ENCODE measurements around the gene GINS2.

Gene GINS2

DNA sequence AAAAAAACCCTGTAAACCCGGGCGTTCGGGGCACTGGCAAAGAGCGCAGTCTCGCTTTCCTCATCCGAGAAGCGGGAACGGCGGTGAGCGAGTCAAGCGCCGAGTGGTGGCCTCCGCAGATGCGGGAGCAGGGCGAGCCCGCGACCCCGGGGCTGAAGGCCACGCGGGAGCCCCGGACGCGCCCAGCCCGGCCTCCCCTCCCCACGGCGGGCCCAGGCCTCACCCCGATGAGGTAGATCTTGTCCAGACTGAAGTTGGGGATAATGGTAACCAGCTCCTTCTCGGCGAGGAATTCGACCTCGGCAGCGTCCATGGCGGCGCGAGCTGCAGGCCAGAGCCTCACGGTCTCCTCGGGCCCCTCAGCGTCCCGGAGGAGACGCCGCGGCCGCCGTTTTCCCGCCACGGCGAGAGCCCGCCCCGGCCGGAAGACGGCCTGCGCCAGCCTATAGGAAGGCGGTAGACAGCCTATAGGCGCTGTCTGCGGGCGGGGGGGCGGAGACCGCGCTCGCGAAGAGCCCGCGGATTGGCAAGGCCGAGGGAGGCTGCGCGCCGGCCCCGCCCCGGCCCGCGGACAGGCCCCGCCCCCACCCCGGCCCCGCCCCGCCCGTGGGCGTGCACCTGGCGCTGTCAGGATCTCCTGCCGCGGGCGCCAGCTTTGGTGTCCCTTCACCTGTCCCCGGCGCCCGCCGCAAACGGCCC lies at the start of gene GINS2:
Gene GINS2, minus strand, starts transcription at position 369 of the 699 bp plus-strand sequence. Its CDS starts 56 bp downstream, at position 313.
- H3K9me3 Mint-ChIP-seq, result no peaks in the 10 kb centered on the region
- peak within 1 kb of the TSS; percentile 90 for H3K4me3 Mint-ChIP-seq
- peak within 1 kb of the TSS; percentile 89 for H3K27ac Mint-ChIP-seq
- peak; percentile 94 for DNase-seq
- peaks cover 45% of the 10 kb centered on the region for H3K36me3 Mint-ChIP-seq (ENCODE audit: low read depth)
- H3K27me3 Mint-ChIP-seq, result peaks cover 3% of the 10 kb centered on the region
- peaks cover 17% of the 10 kb centered on the region for H3K4me1 Mint-ChIP-seq (ENCODE audit: low read depth)

DNA sequence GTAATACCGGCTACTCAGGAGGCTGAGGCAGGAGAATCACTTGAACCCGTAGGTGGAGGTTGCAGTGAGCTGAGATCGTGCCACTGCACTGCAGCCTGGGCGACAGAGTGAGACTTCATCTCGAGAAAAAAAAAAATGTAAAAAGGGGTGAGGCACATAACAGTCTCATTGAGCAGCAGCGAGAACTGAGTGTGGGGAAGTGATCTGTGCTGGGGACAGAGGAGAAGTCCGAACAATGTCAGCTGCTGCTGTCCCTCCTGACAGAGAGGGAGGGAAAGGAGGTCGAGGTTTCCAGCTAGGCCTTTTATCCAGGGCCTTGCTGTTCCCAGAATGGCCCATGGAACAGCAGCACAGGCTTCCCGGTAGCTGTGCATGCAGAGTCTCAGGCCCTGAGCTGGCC lies 48.2 kb upstream of the GINS2 start:
- H3K27me3 Mint-ChIP-seq, result no peaks in the 10 kb centered on the region
- peaks cover 26% of the 10 kb centered on the region for H3K4me1 Mint-ChIP-seq (ENCODE audit: low read depth)
- no peak for DNase-seq
- H3K4me3 Mint-ChIP-seq, result no peak overlapping the region
- H3K36me3 Mint-ChIP-seq (ENCODE audit: low read depth), result no peaks in the 10 kb centered on the region
- H3K27ac Mint-ChIP-seq, result no peak overlapping the region
- H3K9me3 Mint-ChIP-seq, result no peaks in the 10 kb centered on the region

DNA sequence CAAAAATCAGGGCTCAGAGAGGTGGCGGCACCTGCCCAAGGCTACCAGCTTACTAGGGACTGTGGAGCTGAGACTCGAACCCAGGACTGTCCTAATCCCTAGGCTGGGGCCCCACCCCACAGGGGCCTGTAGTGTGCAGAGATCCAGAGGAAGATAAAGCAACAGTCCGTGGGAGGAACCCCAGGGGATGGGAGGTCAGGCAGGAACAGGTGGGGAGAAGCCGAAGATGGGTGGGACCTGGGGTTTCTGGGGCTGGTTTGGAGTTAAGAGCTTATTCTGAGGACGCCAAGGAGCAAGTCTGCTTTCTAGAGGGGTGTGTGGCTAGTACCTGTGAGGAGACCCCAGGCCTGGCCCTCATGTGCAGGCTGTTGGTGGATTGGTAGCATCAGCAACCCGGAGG lies 47.2 kb upstream of the GINS2 start:
- Mint-ChIP-seq H3K9me3 (no peaks in the 10 kb centered on the region), H3K27ac (no peak overlapping the region), H3K4me3 (no peak overlapping the region), H3K36me3 (ENCODE audit: low read depth) (no peaks in the 10 kb centered on the region), H3K4me1 (ENCODE audit: low read depth) (peaks cover 26% of the 10 kb centered on the region), H3K27me3 (no peaks in the 10 kb centered on the region)
- no peak for DNase-seq

DNA sequence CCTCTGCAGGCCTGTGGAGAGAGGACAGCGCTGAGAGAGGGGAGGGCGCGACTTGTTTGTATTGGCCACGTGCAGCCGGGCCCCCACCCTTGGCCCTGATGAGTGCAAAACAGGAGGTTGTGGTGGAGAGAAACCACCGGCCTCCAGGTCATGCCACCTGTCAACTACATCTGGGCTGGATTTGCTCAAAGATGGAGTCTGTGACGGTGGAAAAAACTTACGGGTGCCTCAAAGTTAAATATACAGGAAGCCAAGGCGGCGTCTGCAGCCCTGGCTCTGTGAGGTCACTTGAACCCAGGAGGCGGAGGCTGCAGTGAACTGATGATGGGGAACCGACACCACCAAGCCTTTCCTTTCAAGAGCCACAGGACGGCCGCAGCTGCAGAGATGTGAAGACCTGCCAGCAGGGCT lies 46.5 kb upstream of the GINS2 start:
- DNase-seq, result peak; percentile 48
- Mint-ChIP-seq H3K36me3 (ENCODE audit: low read depth) (no peaks in the 10 kb centered on the region), H3K27ac (peak overlapping the region; percentile 64), H3K4me3 (peak overlapping the region; percentile 23), H3K4me1 (ENCODE audit: low read depth) (peaks cover 26% of the 10 kb centered on the region), H3K9me3 (no peaks in the 10 kb centered on the region), H3K27me3 (no peaks in the 10 kb centered on the region)

DNA sequence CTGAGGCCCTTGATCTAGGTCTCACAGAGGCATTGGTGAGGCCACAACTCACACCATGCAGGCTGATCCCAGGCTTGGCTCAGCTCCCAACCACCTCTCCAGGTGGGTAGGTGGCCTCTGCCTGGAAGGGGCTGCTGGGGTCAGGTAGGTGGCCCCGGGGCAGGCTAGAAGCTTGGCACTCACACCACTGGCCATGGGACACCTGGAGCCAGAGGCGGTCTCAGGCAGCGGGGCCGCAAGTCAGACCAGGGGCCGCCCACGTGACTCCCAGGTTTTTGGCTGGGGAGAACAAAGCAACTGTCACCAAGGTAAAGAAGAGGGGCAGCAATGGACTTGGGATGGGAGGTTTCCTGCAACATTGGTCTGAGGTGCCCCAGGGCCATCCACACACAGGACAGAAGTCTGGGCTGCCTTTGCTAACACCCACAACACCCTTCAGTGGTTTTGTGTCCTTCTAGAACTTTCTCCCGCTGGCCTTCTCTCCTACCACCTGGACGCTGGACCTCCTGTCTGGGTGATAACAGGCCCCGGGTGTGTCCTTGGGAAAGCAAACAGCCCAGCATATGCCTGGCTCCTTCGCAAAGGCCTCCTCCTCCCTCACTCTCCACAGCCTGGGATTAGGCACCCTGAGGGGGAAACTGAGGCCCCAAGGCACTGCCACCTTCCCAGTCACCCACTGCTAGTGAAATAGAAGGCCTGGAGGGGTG lies 45.7 kb upstream of the GINS2 start:
- Mint-ChIP-seq H3K9me3 (no peaks in the 10 kb centered on the region), H3K36me3 (ENCODE audit: low read depth) (no peaks in the 10 kb centered on the region), H3K27me3 (no peaks in the 10 kb centered on the region), H3K27ac (no peak overlapping the region), H3K4me1 (ENCODE audit: low read depth) (peaks cover 26% of the 10 kb centered on the region), H3K4me3 (no peak overlapping the region)
- no peak for DNase-seq

DNA sequence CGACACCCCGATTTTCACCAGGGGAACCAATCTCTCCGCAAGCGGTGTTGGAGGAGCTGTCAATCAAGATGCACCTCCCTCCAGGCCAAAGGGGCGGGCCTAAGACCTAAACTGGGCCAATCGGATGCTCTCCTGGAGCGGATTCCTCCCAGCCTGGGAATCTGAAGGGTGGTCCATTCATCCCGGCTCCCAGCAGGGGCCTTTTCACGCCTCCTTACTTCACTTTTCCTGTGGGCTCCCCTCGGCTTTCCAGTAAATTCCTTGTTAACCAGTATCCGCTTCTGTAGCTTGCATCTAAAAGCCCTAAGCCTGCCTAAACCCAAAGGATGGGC lies 45.1 kb upstream of the GINS2 start:
- no peaks in the 10 kb centered on the region for H3K27me3 Mint-ChIP-seq
- DNase-seq, result no peak
- no peak overlapping the region for H3K27ac Mint-ChIP-seq

GRCh38 chr16:85733155-85733838 lies 44.5 kb upstream of the GINS2 start:
- DNase-seq, result no peak
- H3K9me3 Mint-ChIP-seq, result no peaks in the 10 kb centered on the region
- peaks cover 26% of the 10 kb centered on the region for H3K4me1 Mint-ChIP-seq (ENCODE audit: low read depth)
- no peak overlapping the region for H3K4me3 Mint-ChIP-seq
- no peaks in the 10 kb centered on the region for H3K36me3 Mint-ChIP-seq (ENCODE audit: low read depth)
- H3K27me3 Mint-ChIP-seq, result no peaks in the 10 kb centered on the region
- H3K27ac Mint-ChIP-seq, result no peak overlapping the region

More for the DNA sequence above, 45.1 kb upstream of the GINS2 start:
- H3K9me3 Mint-ChIP-seq, result no peaks in the 10 kb centered on the region
- H3K4me1 Mint-ChIP-seq (ENCODE audit: low read depth), result peaks cover 26% of the 10 kb centered on the region
- H3K36me3 Mint-ChIP-seq (ENCODE audit: low read depth), result no peaks in the 10 kb centered on the region
- no peak overlapping the region for H3K4me3 Mint-ChIP-seq

DNA sequence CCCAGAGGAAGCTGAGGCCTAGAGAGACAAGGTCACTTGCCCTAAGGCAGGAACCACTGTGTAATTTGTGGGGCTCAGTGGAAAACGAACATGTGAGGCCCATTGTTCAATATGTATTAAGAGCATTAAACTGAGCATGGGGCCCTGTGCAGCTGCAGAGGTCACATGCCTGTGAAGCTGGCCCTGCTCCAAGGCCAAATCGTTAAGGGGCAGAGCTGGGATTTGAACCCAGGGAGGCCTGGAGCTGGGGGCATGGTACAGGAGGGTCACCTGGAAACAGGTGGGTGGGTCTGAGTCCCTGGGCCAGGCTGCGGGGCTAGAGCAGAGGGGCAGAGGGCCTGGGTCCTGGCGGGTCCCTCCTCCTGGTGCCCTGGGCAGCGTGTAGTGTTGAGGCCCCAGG lies 42.4 kb upstream of the GINS2 start:
- Mint-ChIP-seq H3K9me3 (no peaks in the 10 kb centered on the region), H3K4me1 (ENCODE audit: low read depth) (peaks cover 24% of the 10 kb centered on the region), H3K27me3 (no peaks in the 10 kb centered on the region), H3K36me3 (ENCODE audit: low read depth) (no peaks in the 10 kb centered on the region), H3K4me3 (no peak overlapping the region), H3K27ac (no peak overlapping the region)
- DNase-seq, result no peak

GRCh38 chr16:85730186-85730465 lies 41.4 kb upstream of the GINS2 start:
- Mint-ChIP-seq H3K27ac (no peak overlapping the region), H3K36me3 (ENCODE audit: low read depth) (no peaks in the 10 kb centered on the region), H3K4me3 (no peak overlapping the region), H3K9me3 (no peaks in the 10 kb centered on the region), H3K27me3 (no peaks in the 10 kb centered on the region), H3K4me1 (ENCODE audit: low read depth) (peaks cover 14% of the 10 kb centered on the region)
- no peak for DNase-seq

DNA sequence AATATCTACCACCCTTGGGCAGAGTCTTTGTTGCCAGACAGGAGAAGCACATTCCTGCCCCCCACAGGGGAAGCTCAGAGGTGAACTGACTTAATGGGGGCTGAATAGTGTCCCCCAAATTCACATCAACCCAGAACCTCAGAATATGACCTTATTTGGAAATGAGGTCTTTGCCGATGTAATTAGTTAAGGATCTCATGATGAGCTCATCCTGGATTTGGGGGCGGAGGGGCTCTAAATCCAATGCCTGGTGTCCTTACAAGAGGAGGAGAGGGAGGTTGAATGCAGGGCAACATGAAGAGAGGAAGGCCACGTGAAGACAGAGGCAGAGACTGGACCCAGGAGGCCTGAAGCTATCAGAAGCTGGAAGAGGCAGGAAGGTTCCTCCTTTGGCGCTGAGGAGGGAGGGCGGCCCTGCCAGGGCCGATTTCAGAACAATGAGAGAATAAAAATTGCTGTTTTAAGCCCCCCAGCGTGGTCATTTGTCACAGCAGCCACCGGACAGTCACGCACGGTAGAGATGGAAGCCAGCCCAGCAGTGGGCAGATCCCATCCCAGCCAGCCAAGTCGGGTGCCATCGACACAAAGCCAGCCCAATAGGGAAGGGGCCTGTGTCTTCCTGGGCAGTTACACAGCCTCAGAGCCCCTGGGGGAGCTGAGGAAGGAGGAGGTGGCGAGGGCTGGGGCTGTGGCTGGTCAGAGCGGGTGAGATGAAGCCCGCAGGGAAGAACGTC lies 40.9 kb upstream of the GINS2 start:
- no peak overlapping the region for H3K4me3 Mint-ChIP-seq
- H3K9me3 Mint-ChIP-seq, result no peaks in the 10 kb centered on the region
- no peak for DNase-seq

GRCh38 chr16:85728879-85729278 lies 40.1 kb upstream of the GINS2 start:
- DNase-seq, result no peak
- no peaks in the 10 kb centered on the region for H3K27me3 Mint-ChIP-seq
- no peaks in the 10 kb centered on the region for H3K9me3 Mint-ChIP-seq
- peaks cover 2% of the 10 kb centered on the region for H3K4me1 Mint-ChIP-seq (ENCODE audit: low read depth)
- no peak overlapping the region for H3K4me3 Mint-ChIP-seq
- no peak overlapping the region for H3K27ac Mint-ChIP-seq
- H3K36me3 Mint-ChIP-seq (ENCODE audit: low read depth), result no peaks in the 10 kb centered on the region

More for the DNA sequence above, 40.9 kb upstream of the GINS2 start:
- Mint-ChIP-seq H3K27ac (no peak overlapping the region), H3K27me3 (no peaks in the 10 kb centered on the region), H3K4me1 (ENCODE audit: low read depth) (peaks cover 9% of the 10 kb centered on the region), H3K36me3 (ENCODE audit: low read depth) (no peaks in the 10 kb centered on the region)

- Mint-ChIP-seq H3K27ac (no peak overlapping the region), H3K36me3 (ENCODE audit: low read depth) (no peaks in the 10 kb centered on the region), H3K27me3 (no peaks in the 10 kb centered on the region), H3K4me3 (no peak overlapping the region), H3K9me3 (no peaks in the 10 kb centered on the region), H3K4me1 (ENCODE audit: low read depth) (no peaks in the 10 kb centered on the region)
- DNase-seq, result no peak
Measured at GRCh38 chr16:85724936-85725335, 36.2 kb upstream of the GINS2 start.

- Mint-ChIP-seq H3K27ac (no peak overlapping the region), H3K4me1 (ENCODE audit: low read depth) (no peaks in the 10 kb centered on the region), H3K27me3 (no peaks in the 10 kb centered on the region), H3K36me3 (ENCODE audit: low read depth) (no peaks in the 10 kb centered on the region), H3K4me3 (no peak overlapping the region), H3K9me3 (no peaks in the 10 kb centered on the region)
- no peak for DNase-seq
Measured at GRCh38 chr16:85724126-85724879, 35.5 kb upstream of the GINS2 start.

All from activated T-cell treated with anti-CD3 and anti-CD28 coated beads, Interleukin-2, amount 50 U/mL, for 24 hours (primary cell).